ENCODE measurements around the gene RCBTB1. TPM values are rescaled to one million over a fixed set of nuclear protein-coding genes. Genes with fewer than 3 reads are reported as not detected.

RCBTB1 gene
- total RNA-seq, 2 donors from 2014 or later: 15.7 to 29.4 TPM

DNA sequence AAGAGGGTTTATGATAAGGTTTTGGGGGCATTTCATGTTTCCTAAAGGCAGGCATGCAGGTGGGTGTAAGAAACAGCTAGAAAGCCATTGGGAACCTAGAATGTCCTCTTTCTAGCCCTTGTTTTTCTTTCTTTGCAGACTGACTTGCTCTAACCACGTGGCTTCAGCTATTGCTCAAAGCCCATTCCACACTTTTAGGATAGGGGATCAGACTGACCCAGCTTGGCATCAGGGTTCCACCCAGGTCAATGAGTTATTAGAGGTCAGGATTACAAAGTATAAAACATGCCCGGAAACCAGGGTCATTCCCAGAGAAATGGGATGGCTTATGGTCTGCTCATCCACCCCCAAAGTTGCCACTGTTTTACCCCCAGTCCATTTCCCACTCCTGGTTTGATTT, 72.8 kb downstream of the RCBTB1 start:
- intact Hi-C loops (cut with DNase I): no loop called here
- H3K4me1 ChIP-seq (replicated peaks): no peaks in the 10 kb centered on the region
- H3K4me3 ChIP-seq: no peak overlapping the region
- TF ChIP-seq POLR2AphosphoS5 (IDR thresholded peaks at IDR 0.05) (no peak), POLR2A (IDR thresholded peaks at IDR 0.05) (no peak)
- no peaks in the 10 kb centered on the region for H3K27me3 ChIP-seq (replicated peaks; ENCODE audit: insufficient read depth)
- no peaks in the 10 kb centered on the region for H3K36me3 ChIP-seq
- 90% methylated on average over 2 of the region's 2 CpGs for WGBS
- H3K9me3 ChIP-seq: no peaks in the 10 kb centered on the region
- no peak for DNase-seq (ENCODE audit: low spot score)
- H3K27ac ChIP-seq: no peak overlapping the region

DNA sequence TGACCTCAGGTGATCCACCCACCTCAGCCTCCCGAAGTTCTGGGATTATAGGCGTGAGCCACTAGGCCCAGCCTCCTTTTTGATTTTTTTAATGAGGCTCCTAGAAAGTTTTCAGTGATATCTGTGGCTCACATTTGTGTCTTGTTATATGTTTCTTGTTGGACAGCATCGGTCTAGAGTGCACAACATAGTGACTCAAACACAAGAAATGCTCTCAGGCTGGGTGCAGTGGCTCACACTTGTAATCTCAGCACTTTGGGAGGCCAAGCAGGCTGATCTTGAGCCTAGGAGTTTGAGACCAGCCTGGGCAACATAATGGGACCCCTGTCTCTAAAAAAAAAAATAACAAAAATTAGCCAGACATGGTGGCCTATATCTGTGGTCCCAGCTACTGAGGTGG, 81.4 kb downstream of the RCBTB1 start:
- intact Hi-C loops (cut with DNase I): no loop called here
- H3K27ac ChIP-seq: no peak overlapping the region

DNA sequence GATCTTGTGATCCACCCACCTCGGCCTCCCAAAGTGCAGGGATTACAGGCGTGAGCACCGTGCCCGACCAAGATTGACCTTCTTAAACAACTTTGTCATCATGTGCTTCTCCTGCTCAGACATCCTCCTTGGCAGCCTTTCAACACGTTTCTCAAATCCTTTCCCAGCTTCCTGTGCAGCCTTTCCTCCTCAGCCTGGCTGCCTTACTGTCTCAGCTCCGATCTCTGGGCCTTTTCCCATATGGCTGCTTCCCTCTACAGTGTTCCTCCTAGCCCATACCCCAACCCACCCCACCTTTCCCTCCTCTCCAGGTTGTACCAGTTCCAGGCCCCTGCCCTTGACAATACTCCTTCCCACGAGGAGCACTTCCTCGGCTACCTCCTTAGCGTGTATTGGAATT, 82.4 kb downstream of the RCBTB1 start:
- no peak for TF ChIP-seq POLR2A (IDR thresholded peaks at IDR 0.05)
- no peak for TF ChIP-seq CTCF (IDR thresholded peaks at IDR 0.05)
- TF ChIP-seq POLR2AphosphoS5 (IDR thresholded peaks at IDR 0.05): no peak
- no peak for DNase-seq (ENCODE audit: low spot score)

More for the DNA sequence above, 81.4 kb downstream of the RCBTB1 start:
- Histone ChIP-seq H3K4me1 (replicated peaks) (no peaks in the 10 kb centered on the region), H3K9me3 (no peaks in the 10 kb centered on the region), H3K4me3 (no peak overlapping the region), H3K36me3 (no peaks in the 10 kb centered on the region), H3K27me3 (replicated peaks; ENCODE audit: insufficient read depth) (no peaks in the 10 kb centered on the region)
- no peak for TF ChIP-seq POLR2A (IDR thresholded peaks at IDR 0.05)
- no peak for TF ChIP-seq CTCF (IDR thresholded peaks at IDR 0.05)
- TF ChIP-seq POLR2AphosphoS5 (IDR thresholded peaks at IDR 0.05): no peak
- no peak for DNase-seq (ENCODE audit: low spot score)
- 94% methylated on average over 3 of the region's 3 CpGs for WGBS

GRCh38 chr13:49499889-49500660, 85.3 kb downstream of the RCBTB1 start:
- WGBS: 64% methylated on average over 6 of the region's 6 CpGs
- no peaks in the 10 kb centered on the region for H3K36me3 ChIP-seq
- H3K9me3 ChIP-seq: no peaks in the 10 kb centered on the region
- no peaks in the 10 kb centered on the region for H3K27me3 ChIP-seq (replicated peaks; ENCODE audit: insufficient read depth)
- intact Hi-C loops (cut with DNase I): loop anchor here (5.0 kb wide), 3 partner anchors 53 to 198 kb away; no protein-coding TSS in a partner anchor
- TF ChIP-seq POLR2AphosphoS5 (IDR thresholded peaks at IDR 0.05) (no peak), CTCF (IDR thresholded peaks at IDR 0.05) (no peak), POLR2A (IDR thresholded peaks at IDR 0.05) (no peak)
- DNase-seq (ENCODE audit: low spot score): no peak
- no peaks in the 10 kb centered on the region for H3K4me1 ChIP-seq (replicated peaks)
- H3K4me3 ChIP-seq: no peak overlapping the region
- no peak overlapping the region for H3K27ac ChIP-seq

More for the DNA sequence above, 82.4 kb downstream of the RCBTB1 start:
- no peaks in the 10 kb centered on the region for H3K4me1 ChIP-seq (replicated peaks)
- H3K4me3 ChIP-seq: no peak overlapping the region
- H3K9me3 ChIP-seq: no peaks in the 10 kb centered on the region
- H3K27me3 ChIP-seq (replicated peaks; ENCODE audit: insufficient read depth): no peaks in the 10 kb centered on the region
- intact Hi-C loops (cut with DNase I): no loop called here
- H3K27ac ChIP-seq: no peak overlapping the region
- WGBS: 64% methylated on average over 9 of the region's 9 CpGs
- H3K36me3 ChIP-seq: no peaks in the 10 kb centered on the region

DNA sequence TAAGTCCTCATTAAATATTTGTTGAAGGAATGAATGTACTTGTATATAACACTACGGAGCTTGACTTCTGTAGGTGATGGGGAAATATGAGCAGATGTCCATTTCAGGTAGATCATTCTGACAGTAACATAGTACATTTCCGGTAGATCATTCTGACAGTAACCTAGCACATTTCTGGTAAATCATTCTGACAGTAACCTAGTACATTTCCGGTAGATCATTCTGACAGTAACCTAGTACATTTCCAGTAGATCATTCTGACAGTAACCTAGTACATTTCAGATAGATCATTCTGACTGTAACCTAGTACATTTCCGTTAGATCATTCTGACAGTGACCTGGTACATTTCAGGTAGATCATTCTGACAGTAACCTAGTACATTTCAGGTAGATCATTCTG, 87.2 kb downstream of the RCBTB1 start:
- Histone ChIP-seq H3K4me1 (replicated peaks) (no peaks in the 10 kb centered on the region), H3K27me3 (replicated peaks; ENCODE audit: insufficient read depth) (no peaks in the 10 kb centered on the region), H3K9me3 (no peaks in the 10 kb centered on the region), H3K4me3 (no peak overlapping the region), H3K36me3 (no peaks in the 10 kb centered on the region), H3K27ac (no peak overlapping the region)
- WGBS: 78% methylated on average over 4 of the region's 4 CpGs
- intact Hi-C loops (cut with DNase I): loop anchor here (5.0 kb wide), 3 partner anchors 51 to 196 kb away; no protein-coding TSS in a partner anchor
- no peak for TF ChIP-seq POLR2A (IDR thresholded peaks at IDR 0.05)
- no peak for TF ChIP-seq POLR2AphosphoS5 (IDR thresholded peaks at IDR 0.05)
- no peak for TF ChIP-seq CTCF (IDR thresholded peaks at IDR 0.05)
- no peak for DNase-seq (ENCODE audit: low spot score)

Measured in prostate gland (tissue), 2 donors.